MM.1S (cell line): Measurements from ENCODE around the gene FAM181B.

Source experiments
- EZH2 ChIP-seq: fragments of 300-600 bp; sonication (generic); optimal IDR thresholded peaks from 2 replicates; pipeline ENCODE3; 2017; ENCODE audit warnings: low read depth, mild to moderate bottlenecking, antibody characterized with exemption, low read length, mixed read lengths
- TF ChIP-seq, protein P1 (sequence below): fragments of 300-600 bp; sonication (generic); IDR thresholded peaks from 2 replicates; pipeline ENCODE4 v1.5.1; 2016; ENCODE audit warnings: antibody characterized with exemption, low read length, mixed read lengths

DNA sequence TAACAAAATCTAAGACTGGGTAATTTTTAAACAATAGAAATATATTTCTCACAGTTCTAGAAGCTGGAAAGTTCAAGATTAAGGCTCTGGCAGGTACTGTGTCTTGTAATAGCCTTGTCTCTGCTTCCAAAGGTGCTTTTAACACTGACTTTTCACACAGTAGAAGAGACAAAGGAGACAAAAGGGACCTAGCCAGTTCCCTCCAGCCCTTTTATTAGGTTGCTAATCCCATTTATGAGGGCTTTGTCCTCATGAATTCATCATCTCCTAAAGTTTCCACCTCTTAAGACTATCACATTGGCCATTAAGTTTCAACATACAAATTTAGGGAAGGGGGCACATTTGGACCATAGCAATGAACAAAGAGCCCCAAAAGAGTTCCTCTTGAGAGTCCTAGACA lies 40.7 kb downstream of the FAM181B start:
- TF ChIP-seq EZH2 = no peak
- TF ChIP-seq, protein P1, sequence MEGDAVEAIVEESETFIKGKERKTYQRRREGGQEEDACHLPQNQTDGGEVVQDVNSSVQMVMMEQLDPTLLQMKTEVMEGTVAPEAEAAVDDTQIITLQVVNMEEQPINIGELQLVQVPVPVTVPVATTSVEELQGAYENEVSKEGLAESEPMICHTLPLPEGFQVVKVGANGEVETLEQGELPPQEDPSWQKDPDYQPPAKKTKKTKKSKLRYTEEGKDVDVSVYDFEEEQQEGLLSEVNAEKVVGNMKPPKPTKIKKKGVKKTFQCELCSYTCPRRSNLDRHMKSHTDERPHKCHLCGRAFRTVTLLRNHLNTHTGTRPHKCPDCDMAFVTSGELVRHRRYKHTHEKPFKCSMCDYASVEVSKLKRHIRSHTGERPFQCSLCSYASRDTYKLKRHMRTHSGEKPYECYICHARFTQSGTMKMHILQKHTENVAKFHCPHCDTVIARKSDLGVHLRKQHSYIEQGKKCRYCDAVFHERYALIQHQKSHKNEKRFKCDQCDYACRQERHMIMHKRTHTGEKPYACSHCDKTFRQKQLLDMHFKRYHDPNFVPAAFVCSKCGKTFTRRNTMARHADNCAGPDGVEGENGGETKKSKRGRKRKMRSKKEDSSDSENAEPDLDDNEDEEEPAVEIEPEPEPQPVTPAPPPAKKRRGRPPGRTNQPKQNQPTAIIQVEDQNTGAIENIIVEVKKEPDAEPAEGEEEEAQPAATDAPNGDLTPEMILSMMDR = no peak
